Stimulated activated CD4-positive, alpha-beta T cell treated with anti-CD3 and anti-CD28 coated beads, Interleukin-12 subunit alpha, Interleukin-12 subunit beta, amount 100 ng/mL, for 24 hours (primary cell): ENCODE measurements around the gene TTC33.

Experiments
- DNase-seq, 2 experiments: peaks; one replicate each; pipeline ENCODE4 v3.0.0-alpha.2; 2020; ENCODE audit warnings: low read depth in 2 of 2

The TTC33 gene

GRCh38 chr5:40485021-40485998 is 270.5 kb downstream of the TTC33 start:
- DNase-seq = no peak

GRCh38 chr5:40484495-40484894 is 271.3 kb downstream of the TTC33 start:
- DNase-seq = no peak

- DNase-seq = no peak
These were observed 272.4 kb downstream of the TTC33 start for GRCh38 chr5:40483316-40483715.

GRCh38 chr5:40481241-40481640 is 274.5 kb downstream of the TTC33 start:
- DNase-seq = no peak

- peak in 1 of 2 experiments; percentile 29 for DNase-seq
These were observed 275.4 kb downstream of the TTC33 start for GRCh38 chr5:40480392-40480791.

- no peak for DNase-seq
These were observed 275.8 kb downstream of the TTC33 start for GRCh38 chr5:40479939-40480338.

GRCh38 chr5:40478766-40479165 is 277.0 kb downstream of the TTC33 start:
- no peak for DNase-seq

GRCh38 chr5:40477856-40478546 is 277.8 kb downstream of the TTC33 start:
- DNase-seq = no peak

- DNase-seq = no peak
These were observed 280.2 kb downstream of the TTC33 start for GRCh38 chr5:40475561-40475960.

- no peak for DNase-seq
These were observed 281.5 kb downstream of the TTC33 start for GRCh38 chr5:40474250-40474649.

- no peak for DNase-seq
These were observed 290.3 kb downstream of the TTC33 start for GRCh38 chr5:40465416-40465815.

- no peak for DNase-seq
These were observed 291.2 kb downstream of the TTC33 start for GRCh38 chr5:40464511-40464910.
